ENCODE measurements around the gene DYNLT2B. TPM values are rescaled to one million over a fixed set of nuclear protein-coding genes. Genes with fewer than 3 reads are reported as not detected.
"Not testable (repeated sequence)": the region's sequence is repeated elsewhere in the genome, so short reads cannot be mapped to it uniquely, and the experiment has no call there.

The DYNLT2B gene
- total RNA-seq, 1 experiment from 2014 or later, result 12.1 TPM

GRCh38 chr3:196314597-196314996 lies 3.4 kb downstream of the DYNLT2B start:
- Mint-ChIP-seq H3K9me3 (ENCODE audit: unreplicated experiment) (no peaks in the 10 kb centered on the region), H3K27me3 (ENCODE audit: insufficient read depth, unreplicated experiment) (no peaks in the 10 kb centered on the region), H3K27ac (ENCODE audit: unreplicated experiment) (no peak overlapping the region), H3K4me3 (ENCODE audit: unreplicated experiment) (no peak overlapping the region), H3K36me3 (ENCODE audit: insufficient read depth, unreplicated experiment) (peaks cover 9% of the 10 kb centered on the region), H3K4me1 (ENCODE audit: low read depth, unreplicated experiment) (no peaks in the 10 kb centered on the region)
- Histone ChIP-seq H3K27me3 (replicated peaks; ENCODE audit: control insufficient read depth, insufficient read depth, low read length) (no peaks in the 10 kb centered on the region), H3K9me3 (no peaks in the 10 kb centered on the region), H3K36me3 (ENCODE audit: control insufficient read depth, insufficient read depth, low read length) (no peaks in the 10 kb centered on the region), H3K4me3 (ENCODE audit: low read depth, low read length) (no peak overlapping the region), H3K4me1 (no peaks in the 10 kb centered on the region)
- BruUV-seq (replicated peaks), result no TSS peak
- intact Hi-C loops (cut with micrococcal nuclease; ENCODE audit: unreplicated experiment), result no loop called here
- DNase-seq, result no peak
- POLR2A ChIA-PET, result no interaction called here
- no peak for TF ChIP-seq CTCF (IDR thresholded peaks at IDR 0.05; ENCODE audit: insufficient read depth in 1 of 2, low read depth in 1 of 2, low read length in 1 of 2, severe bottlenecking in 1 of 2, unreplicated experiment in 1 of 2)
- CTCF ChIA-PET, result interaction anchor here (0.7 kb wide), 1 partner anchor 10 kb away, joined by 3 read pairs; no protein-coding TSS in a partner anchor

DNA sequence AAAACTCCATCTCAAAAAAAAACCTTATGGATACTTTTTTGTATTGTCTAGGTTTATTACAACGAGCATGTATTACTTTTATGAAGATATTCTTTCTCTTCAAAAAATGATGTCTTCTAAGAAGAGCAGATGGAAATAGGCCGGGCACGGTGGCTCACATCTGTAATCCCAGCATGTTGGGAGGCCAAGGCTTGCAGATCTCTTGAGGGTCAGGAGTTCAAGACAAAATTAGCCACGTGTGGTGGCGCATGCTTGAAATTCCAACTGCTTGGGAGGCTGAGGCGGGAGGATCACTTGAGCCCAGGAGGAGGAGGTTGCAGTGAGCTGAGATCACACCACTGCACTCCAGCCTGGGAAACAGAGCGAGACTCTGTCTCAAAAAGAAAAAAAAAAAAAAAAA lies 4.0 kb downstream of the DYNLT2B start:
- H3K4me3 Mint-ChIP-seq (ENCODE audit: unreplicated experiment); H3K4me1 Mint-ChIP-seq (ENCODE audit: low read depth, unreplicated experiment); H3K36me3 ChIP-seq (ENCODE audit: control insufficient read depth, insufficient read depth, low read length); DNase-seq; POLR2A ChIA-PET; H3K9me3 ChIP-seq; H3K4me1 ChIP-seq; H3K4me3 ChIP-seq (ENCODE audit: low read depth, low read length); intact Hi-C loops (cut with micrococcal nuclease; ENCODE audit: unreplicated experiment); H3K9me3 Mint-ChIP-seq (ENCODE audit: unreplicated experiment); BruUV-seq (replicated peaks); H3K27me3 ChIP-seq (replicated peaks; ENCODE audit: control insufficient read depth, insufficient read depth, low read length); H3K27me3 Mint-ChIP-seq (ENCODE audit: insufficient read depth, unreplicated experiment); H3K27ac Mint-ChIP-seq (ENCODE audit: unreplicated experiment): not testable (repeated sequence)
- CTCF ChIA-PET, result interaction anchor here (0.7 kb wide), 1 partner anchor 10 kb away, joined by 3 read pairs; no protein-coding TSS in a partner anchor
- H3K36me3 Mint-ChIP-seq (ENCODE audit: insufficient read depth, unreplicated experiment), result peaks cover 11% of the 10 kb centered on the region

- H3K4me1 Mint-ChIP-seq (ENCODE audit: low read depth, unreplicated experiment); H3K4me3 ChIP-seq (ENCODE audit: low read depth, low read length); DNase-seq; H3K27ac Mint-ChIP-seq (ENCODE audit: unreplicated experiment); POLR2A ChIA-PET; H3K27me3 Mint-ChIP-seq (ENCODE audit: insufficient read depth, unreplicated experiment); intact Hi-C loops (cut with micrococcal nuclease; ENCODE audit: unreplicated experiment); CTCF ChIA-PET; H3K9me3 ChIP-seq; H3K4me1 ChIP-seq; BruUV-seq (replicated peaks); H3K9me3 Mint-ChIP-seq (ENCODE audit: unreplicated experiment); H3K4me3 Mint-ChIP-seq (ENCODE audit: unreplicated experiment); H3K27me3 ChIP-seq (replicated peaks; ENCODE audit: control insufficient read depth, insufficient read depth, low read length); H3K36me3 Mint-ChIP-seq (ENCODE audit: insufficient read depth, unreplicated experiment); H3K36me3 ChIP-seq (ENCODE audit: control insufficient read depth, insufficient read depth, low read length): not testable (repeated sequence)
Measured at GRCh38 chr3:196302960-196303359, 15.1 kb downstream of the DYNLT2B start.

GRCh38 chr3:196302551-196302950 lies 15.5 kb downstream of the DYNLT2B start:
- H3K9me3 Mint-ChIP-seq (ENCODE audit: unreplicated experiment); H3K27me3 ChIP-seq (replicated peaks; ENCODE audit: control insufficient read depth, insufficient read depth, low read length); H3K36me3 ChIP-seq (ENCODE audit: control insufficient read depth, insufficient read depth, low read length); H3K27ac Mint-ChIP-seq (ENCODE audit: unreplicated experiment); H3K4me3 Mint-ChIP-seq (ENCODE audit: unreplicated experiment); POLR2A ChIA-PET; H3K36me3 Mint-ChIP-seq (ENCODE audit: insufficient read depth, unreplicated experiment); H3K4me3 ChIP-seq (ENCODE audit: low read depth, low read length); BruUV-seq (replicated peaks); DNase-seq; H3K4me1 Mint-ChIP-seq (ENCODE audit: low read depth, unreplicated experiment); intact Hi-C loops (cut with micrococcal nuclease; ENCODE audit: unreplicated experiment); H3K4me1 ChIP-seq; H3K9me3 ChIP-seq; CTCF ChIA-PET; H3K27me3 Mint-ChIP-seq (ENCODE audit: insufficient read depth, unreplicated experiment): not testable (repeated sequence)

All from Caco-2 (cell line).